ENCODE measurements around the gene TCL1B. TPM values are rescaled to one million over a fixed set of nuclear protein-coding genes. Genes with fewer than 3 reads are reported as not detected.

The TCL1B gene
- total and polyA plus RNA-seq, 2 of the 8 experiments (the other 6 are each of a cell fraction or from before 2014, with no cell fraction given): 9.6 to 11.5 TPM

DNA sequence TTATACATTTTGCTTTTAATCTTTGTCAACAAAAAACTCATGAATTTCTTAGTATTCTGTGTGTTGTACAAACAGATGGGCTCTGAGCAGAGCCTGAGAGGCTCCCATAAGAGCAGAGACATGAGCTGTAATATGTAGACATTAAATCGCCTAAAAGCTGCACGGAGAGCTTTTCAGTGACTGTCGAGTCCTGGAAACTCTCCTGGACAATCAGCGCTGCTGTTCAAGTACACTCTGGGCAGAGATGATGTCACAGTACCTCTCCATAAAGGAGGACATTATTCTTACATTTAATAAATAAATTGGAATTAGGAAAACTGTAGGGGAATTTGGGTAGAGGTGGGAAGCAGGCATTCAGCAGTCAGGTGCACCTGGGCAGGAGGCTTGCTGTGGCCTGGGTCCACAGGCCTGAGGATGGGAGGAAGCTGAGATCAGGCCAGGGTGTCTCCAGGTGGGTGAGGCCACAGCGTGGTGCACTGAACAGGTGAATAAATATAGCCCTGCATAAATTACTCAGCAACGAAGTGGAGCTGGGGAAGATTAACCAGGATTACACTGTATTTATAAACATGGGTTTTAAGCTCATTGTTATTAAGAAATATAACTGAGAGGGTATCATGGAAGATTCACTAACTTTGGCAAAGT is 41.0 kb downstream of the TCL1B start:
- ChIA-PET CTCF (ENCODE audit: partially characterized antibody) (interaction anchor here (0.6 to 2.2 kb wide), 10 partner anchors 9 to 371 kb away, joined by 3 to 8 read pairs (median 3); partner anchors contain the start of gene TCL1A), POLR2A (ENCODE audit: partially characterized antibody) (interaction anchor here (0.6 to 1.0 kb wide), 2 partner anchors 12 to 73 kb away, joined by 3 read pairs; no protein-coding TSS in a partner anchor)
- peak in 1 of 2 experiments; percentile 6 for DNase-seq (ENCODE audit: low read depth in 1 of 2, low spot score in 2 of 2)
- TF ChIP-seq SP4 (IDR thresholded peaks at IDR 0.05; ENCODE audit: low read length) (no peak), POU5F1 (IDR thresholded peaks at IDR 0.05; ENCODE audit: low read depth, low read length) (no peak), SIN3A (conservative IDR thresholded peaks at IDR 0.05 in 1 of 2, IDR thresholded peaks at IDR 0.05 in 1 of 2; ENCODE audit: low read depth in 1 of 2, low read length in 2 of 2) (no peak), CBX8 (IDR thresholded peaks at IDR 0.05; ENCODE audit: borderline replicate concordance, low read depth, low read length) (no peak), RFX5 (IDR thresholded peaks at IDR 0.05; ENCODE audit: borderline replicate concordance, low read depth, low read length) (no peak), BCL11A (IDR thresholded peaks at IDR 0.05; ENCODE audit: low read depth in 2 of 2, low read length in 2 of 2) (no peak), GTF2F1 (IDR thresholded peaks at IDR 0.05; ENCODE audit: borderline replicate concordance, low read depth, low read length) (no peak), CHD1 (IDR thresholded peaks at IDR 0.05; ENCODE audit: low read depth, low read length) (no peak), CEBPB (IDR thresholded peaks at IDR 0.05; ENCODE audit: low read depth, low read length) (no peak)
- TF ChIP-seq, protein P1, sequence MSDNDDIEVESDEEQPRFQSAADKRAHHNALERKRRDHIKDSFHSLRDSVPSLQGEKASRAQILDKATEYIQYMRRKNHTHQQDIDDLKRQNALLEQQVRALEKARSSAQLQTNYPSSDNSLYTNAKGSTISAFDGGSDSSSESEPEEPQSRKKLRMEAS (IDR thresholded peaks at IDR 0.05): no peak
- TF ChIP-seq, protein P2, sequence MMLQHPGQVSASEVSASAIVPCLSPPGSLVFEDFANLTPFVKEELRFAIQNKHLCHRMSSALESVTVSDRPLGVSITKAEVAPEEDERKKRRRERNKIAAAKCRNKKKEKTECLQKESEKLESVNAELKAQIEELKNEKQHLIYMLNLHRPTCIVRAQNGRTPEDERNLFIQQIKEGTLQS (IDR thresholded peaks at IDR 0.05; ENCODE audit: insufficient read depth, low read depth, low read length): no peak
- TF ChIP-seq, protein P3, sequence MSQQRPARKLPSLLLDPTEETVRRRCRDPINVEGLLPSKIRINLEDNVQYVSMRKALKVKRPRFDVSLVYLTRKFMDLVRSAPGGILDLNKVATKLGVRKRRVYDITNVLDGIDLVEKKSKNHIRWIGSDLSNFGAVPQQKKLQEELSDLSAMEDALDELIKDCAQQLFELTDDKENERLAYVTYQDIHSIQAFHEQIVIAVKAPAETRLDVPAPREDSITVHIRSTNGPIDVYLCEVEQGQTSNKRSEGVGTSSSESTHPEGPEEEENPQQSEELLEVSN (IDR thresholded peaks at IDR 0.05): no peak

More for the DNA sequence above, 41.0 kb downstream of the TCL1B start:
- H4K5ac ChIP-seq (ENCODE audit: insufficient read length, low read depth, low read length): no peak overlapping the region
- H4K8ac ChIP-seq (ENCODE audit: extremely low read depth, insufficient read depth, low read length): no peak overlapping the region
- H3K23ac ChIP-seq (ENCODE audit: insufficient read length): no peak overlapping the region
- no peak overlapping the region for H3K4me2 ChIP-seq (ENCODE audit: insufficient read depth in 1 of 2, low read depth in 2 of 2, low read length in 2 of 2)
- no peak overlapping the region for H2BK20ac ChIP-seq (ENCODE audit: low read length)
- no peaks in the 10 kb centered on the region for H3K23me2 ChIP-seq (ENCODE audit: low read depth, low read length)
- H4K20me1 ChIP-seq (replicated peaks in 1 of 2; ENCODE audit: control insufficient read depth in 1 of 2, insufficient read depth in 2 of 2, low read length in 2 of 2): no peaks in the 10 kb centered on the region
- H3K56ac ChIP-seq (replicated peaks; ENCODE audit: insufficient read length, low read depth, low read length): no peak overlapping the region
- no peaks in the 10 kb centered on the region for H3K79me1 ChIP-seq (ENCODE audit: low read depth, low read length)
- H2BK5ac ChIP-seq (ENCODE audit: low read depth, low read length): no peak overlapping the region
- no peaks in the 10 kb centered on the region for H3K79me2 ChIP-seq (ENCODE audit: control insufficient read depth in 1 of 2, insufficient read depth in 2 of 2, low read length in 2 of 2)
- no peaks in the 10 kb centered on the region for H3K36me3 ChIP-seq (ENCODE audit: control insufficient read depth in 2 of 4, insufficient read depth in 4 of 4, low read length in 3 of 4)
- H3K27me3 ChIP-seq (replicated peaks in 1 of 4; ENCODE audit: control insufficient read depth in 3 of 4, extremely low read depth in 1 of 4, insufficient read depth in 3 of 4, low read length in 3 of 4): no peaks in the 10 kb centered on the region
- H4K91ac ChIP-seq (replicated peaks; ENCODE audit: insufficient read length, low read length): no peak overlapping the region
- no peak overlapping the region for H3K18ac ChIP-seq (ENCODE audit: extremely low read depth, low read length)
- no peak overlapping the region for H3K9ac ChIP-seq (replicated peaks in 1 of 4; ENCODE audit: extremely low read depth in 1 of 4, low read depth in 3 of 4, low read length in 3 of 4)
- no peak overlapping the region for H2BK15ac ChIP-seq (ENCODE audit: low read length)
- H3K9me3 ChIP-seq (ENCODE audit: insufficient read depth in 2 of 2, low read depth in 1 of 2, low read length in 1 of 2): peaks cover 0 to 4% of the 10 kb centered on the region in 2 experiments; a peak in 2 of 4 replicates
- H3K4ac ChIP-seq (replicated peaks; ENCODE audit: insufficient read length, low read depth, low read length): no peak overlapping the region
- no peak overlapping the region for H3K14ac ChIP-seq (ENCODE audit: insufficient read length)
- H3K27ac ChIP-seq (ENCODE audit: low read depth, low read length): no peak overlapping the region
- H2AK5ac ChIP-seq (ENCODE audit: low read depth, low read length): no peak overlapping the region
- FAIRE-seq: no peak
- H3K4me1 ChIP-seq (replicated peaks in 1 of 4; ENCODE audit: control insufficient read depth in 3 of 4, insufficient read depth in 4 of 4, low read length in 3 of 4): peaks cover 0 to 5% (median 1%) of the 10 kb centered on the region in 4 experiments; a peak in 2 of 7 replicates
- no peak overlapping the region for H3K4me3 ChIP-seq (ENCODE audit: extremely low read depth in 1 of 4, insufficient read depth in 2 of 4, low read depth in 3 of 4, low read length in 4 of 4)
- no peak overlapping the region for H2AFZ ChIP-seq (ENCODE audit: low read length)
- H2BK12ac ChIP-seq (ENCODE audit: low read depth, low read length): no peak overlapping the region
- 79% methylated on average over 6 of the region's 6 CpGs; no CpG with 5 or more reads in 1 of the 2 experiments for WGBS, 2 experiments (ENCODE audit: extremely low coverage in 1 of 2, insufficient coverage in 1 of 2, insufficient read length in 1 of 2, insufficient replicate concordance in 2 of 2, low coverage in 1 of 2, low lambda C conversion rate in 2 of 2, missing lambda C conversion rate in 1 of 2)
- H2BK120ac ChIP-seq (replicated peaks; ENCODE audit: low read depth, low read length): no peak overlapping the region
